ENCODE results near the gene DDX53.

DDX53 gene

DNA sequence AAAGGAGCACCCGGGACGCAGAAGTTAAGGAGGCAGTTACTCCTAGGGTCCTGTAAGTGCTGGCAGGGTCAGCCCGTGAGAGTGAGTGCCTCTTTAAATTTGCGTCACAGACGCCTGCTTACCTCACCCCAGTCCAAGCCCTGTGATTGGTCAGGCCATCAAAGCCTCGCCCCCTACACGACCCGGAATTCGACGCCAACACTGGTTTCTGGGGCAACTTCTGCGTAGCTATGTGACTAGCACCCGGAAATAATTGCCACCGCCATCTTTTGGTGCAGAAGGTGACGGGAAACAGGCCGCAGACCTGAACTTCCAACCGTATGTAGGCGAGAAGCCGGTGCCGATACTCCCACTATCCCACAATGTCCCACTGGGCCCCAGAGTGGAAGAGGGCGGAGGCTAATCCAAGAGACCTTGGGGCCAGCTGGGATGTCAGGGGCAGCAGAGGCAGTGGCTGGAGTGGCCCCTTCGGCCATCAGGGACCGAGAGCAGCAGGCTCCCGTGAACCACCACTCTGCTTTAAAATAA is at the start of gene DDX53:
Gene DDX53 (plus strand): TSS at position 265 of the 528 bp plus-strand sequence. CDS start 98 bp downstream, at position 363.
- Histone ChIP-seq H3K9me3 (ENCODE audit: control insufficient read depth in 2 of 2, low read length in 2 of 2) (no peaks in the 10 kb centered on the region), H3K4me1 (ENCODE audit: control insufficient read depth, insufficient read depth, low read length) (no peaks in the 10 kb centered on the region), H3K27me3 (ENCODE audit: control insufficient read depth in 1 of 2, insufficient read depth in 2 of 2, low read length in 2 of 2) (peaks cover 0 to 4% of the 10 kb centered on the region in 2 donors), H3K4me3 (ENCODE audit: low read length in 2 of 2) (no peak within 1 kb of the TSS), H3K27ac (ENCODE audit: low read length) (no peak within 1 kb of the TSS), H3K36me3 (ENCODE audit: control insufficient read depth in 2 of 2, insufficient read depth in 2 of 2, low read length in 2 of 2) (no peaks in the 10 kb centered on the region), H3K9ac (ENCODE audit: low read length in 2 of 2) (no peak within 1 kb of the TSS)

DNA sequence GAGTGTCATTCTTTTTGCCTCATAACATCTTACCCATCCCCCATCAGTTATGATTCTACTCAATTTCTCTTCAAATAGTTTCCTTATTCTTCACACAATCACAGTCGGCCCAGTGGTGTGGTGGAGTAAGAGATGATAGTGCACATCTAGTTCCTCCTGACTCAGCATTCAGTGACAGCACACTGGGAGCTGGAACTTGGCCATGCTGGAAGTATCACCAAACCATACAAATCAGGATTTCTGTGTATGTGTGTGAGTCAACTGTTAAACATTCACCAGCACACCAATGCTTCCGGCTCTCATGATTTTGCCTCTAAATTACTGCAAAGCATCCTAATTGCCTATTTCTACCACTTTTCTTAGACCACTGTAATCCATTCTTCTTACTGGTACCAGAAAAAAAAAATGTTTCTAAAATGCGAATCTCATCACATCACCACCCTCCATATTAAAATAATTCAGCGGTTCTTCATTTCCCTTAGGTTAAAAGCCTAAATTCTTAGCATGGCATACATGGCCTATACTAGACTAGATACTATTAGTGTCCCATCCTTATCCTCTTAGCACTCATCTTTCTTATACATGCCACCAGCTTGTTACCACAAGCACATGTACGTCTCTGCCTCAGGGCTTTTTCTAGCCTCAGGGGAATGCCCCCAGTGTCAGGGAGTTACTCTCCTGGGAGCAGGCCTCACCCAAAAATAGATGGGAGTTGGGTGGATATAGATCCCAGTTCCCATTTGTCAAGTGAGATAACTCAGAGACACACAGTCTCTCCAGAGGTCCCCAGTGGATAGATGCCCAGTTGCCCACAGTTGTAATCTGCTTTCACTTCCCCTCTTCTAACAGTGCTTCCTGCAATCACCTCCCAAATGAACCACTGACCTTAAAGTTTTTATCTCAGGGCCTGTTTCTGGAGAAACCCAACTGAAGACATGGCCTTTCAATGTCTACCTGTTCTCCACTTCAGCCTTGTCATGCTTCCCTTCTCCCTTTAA is 49.2 kb upstream of the DDX53 start:
- Histone ChIP-seq H3K9me3 (ENCODE audit: control insufficient read depth in 2 of 2, low read length in 2 of 2) (no peaks in the 10 kb centered on the region), H3K4me1 (ENCODE audit: control insufficient read depth, insufficient read depth, low read length) (no peaks in the 10 kb centered on the region), H3K36me3 (ENCODE audit: control insufficient read depth in 2 of 2, insufficient read depth in 2 of 2, low read length in 2 of 2) (no peaks in the 10 kb centered on the region), H3K9ac (ENCODE audit: low read length in 2 of 2) (no peak overlapping the region), H3K27ac (ENCODE audit: low read length) (no peak overlapping the region), H3K27me3 (ENCODE audit: control insufficient read depth in 1 of 2, insufficient read depth in 2 of 2, low read length in 2 of 2) (no peaks in the 10 kb centered on the region), H3K4me3 (ENCODE audit: low read length in 2 of 2) (no peak overlapping the region)

GRCh38 chrX:22952010-22952409 is 47.8 kb upstream of the DDX53 start:
- Histone ChIP-seq H3K27me3 (ENCODE audit: control insufficient read depth in 1 of 2, insufficient read depth in 2 of 2, low read length in 2 of 2) (peaks cover 0 to 3% of the 10 kb centered on the region in 2 donors), H3K4me1 (ENCODE audit: control insufficient read depth, insufficient read depth, low read length) (no peaks in the 10 kb centered on the region), H3K9me3 (ENCODE audit: control insufficient read depth in 2 of 2, low read length in 2 of 2) (no peaks in the 10 kb centered on the region), H3K9ac (ENCODE audit: low read length in 2 of 2) (no peak overlapping the region), H3K4me3 (ENCODE audit: low read length in 2 of 2) (no peak overlapping the region), H3K27ac (ENCODE audit: low read length) (no peak overlapping the region), H3K36me3 (ENCODE audit: control insufficient read depth in 2 of 2, insufficient read depth in 2 of 2, low read length in 2 of 2) (no peaks in the 10 kb centered on the region)

DNA sequence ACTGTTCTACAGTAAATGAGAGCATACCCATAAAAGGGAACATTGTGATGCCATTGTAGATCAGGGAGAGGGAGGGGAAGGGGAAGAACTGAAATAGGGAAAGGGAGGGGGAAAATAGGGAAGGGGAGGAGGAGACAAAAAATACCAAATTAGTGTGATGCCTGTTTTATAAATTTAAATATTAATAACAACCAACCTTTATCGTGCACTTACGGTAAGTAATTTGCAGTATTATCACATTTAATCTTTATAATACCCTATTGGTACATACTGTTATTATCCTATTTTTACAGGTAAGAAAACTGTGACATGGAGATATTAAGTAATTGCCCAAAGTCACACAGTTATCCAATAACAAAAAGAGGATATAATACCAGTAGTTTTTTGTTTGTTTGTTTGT is 41.5 kb upstream of the DDX53 start:
- no peaks in the 10 kb centered on the region for H3K4me1 ChIP-seq (ENCODE audit: control insufficient read depth, insufficient read depth, low read length)
- no peak overlapping the region for H3K9ac ChIP-seq (ENCODE audit: low read length in 2 of 2)
- H3K27me3 ChIP-seq (ENCODE audit: control insufficient read depth in 1 of 2, insufficient read depth in 2 of 2, low read length in 2 of 2) = peaks cover 0 to 3% of the 10 kb centered on the region in 2 donors
- no peaks in the 10 kb centered on the region for H3K36me3 ChIP-seq (ENCODE audit: control insufficient read depth in 2 of 2, insufficient read depth in 2 of 2, low read length in 2 of 2)
- H3K27ac ChIP-seq (ENCODE audit: low read length) = no peak overlapping the region
- no peak overlapping the region for H3K4me3 ChIP-seq (ENCODE audit: low read length in 2 of 2)
- no peaks in the 10 kb centered on the region for H3K9me3 ChIP-seq (ENCODE audit: control insufficient read depth in 2 of 2, low read length in 2 of 2)

- Histone ChIP-seq H3K27ac (ENCODE audit: low read length) (no peak overlapping the region), H3K9ac (ENCODE audit: low read length in 2 of 2) (no peak overlapping the region), H3K27me3 (ENCODE audit: control insufficient read depth in 1 of 2, insufficient read depth in 2 of 2, low read length in 2 of 2) (peaks cover 0 to 3% of the 10 kb centered on the region in 2 donors), H3K36me3 (ENCODE audit: control insufficient read depth in 2 of 2, insufficient read depth in 2 of 2, low read length in 2 of 2) (no peaks in the 10 kb centered on the region), H3K9me3 (ENCODE audit: control insufficient read depth in 2 of 2, low read length in 2 of 2) (no peaks in the 10 kb centered on the region), H3K4me3 (ENCODE audit: low read length in 2 of 2) (no peak overlapping the region), H3K4me1 (ENCODE audit: control insufficient read depth, insufficient read depth, low read length) (no peaks in the 10 kb centered on the region)
These were observed 40.4 kb upstream of the DDX53 start for GRCh38 chrX:22959204-22959920.

DNA sequence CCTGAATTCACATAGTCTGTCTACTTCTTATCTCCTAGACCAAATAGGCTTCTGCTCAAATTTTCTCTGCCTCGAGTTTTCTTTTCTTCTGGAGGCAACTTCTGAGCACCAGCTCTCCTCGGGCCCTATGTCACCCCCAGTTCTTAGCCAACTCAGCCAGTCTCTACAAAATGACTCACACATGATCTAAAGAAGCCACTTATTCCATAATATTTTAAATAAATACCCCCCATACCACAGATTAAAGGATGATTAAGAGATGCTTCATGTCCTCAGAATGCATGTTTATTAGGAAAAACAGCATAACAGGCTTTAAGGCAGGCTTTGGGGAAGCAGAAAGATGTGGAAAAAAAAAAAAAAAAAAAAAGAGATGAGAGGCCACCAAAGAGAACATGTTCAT is 36.6 kb upstream of the DDX53 start:
- no peak overlapping the region for H3K27ac ChIP-seq (ENCODE audit: low read length)
- no peaks in the 10 kb centered on the region for H3K27me3 ChIP-seq (ENCODE audit: control insufficient read depth in 1 of 2, insufficient read depth in 2 of 2, low read length in 2 of 2)
- H3K4me3 ChIP-seq (ENCODE audit: low read length in 2 of 2) = no peak overlapping the region
- H3K4me1 ChIP-seq (ENCODE audit: control insufficient read depth, insufficient read depth, low read length) = no peaks in the 10 kb centered on the region
- no peak overlapping the region for H3K9ac ChIP-seq (ENCODE audit: low read length in 2 of 2)
- H3K9me3 ChIP-seq (ENCODE audit: control insufficient read depth in 2 of 2, low read length in 2 of 2) = no peaks in the 10 kb centered on the region
- no peaks in the 10 kb centered on the region for H3K36me3 ChIP-seq (ENCODE audit: control insufficient read depth in 2 of 2, insufficient read depth in 2 of 2, low read length in 2 of 2)

DNA sequence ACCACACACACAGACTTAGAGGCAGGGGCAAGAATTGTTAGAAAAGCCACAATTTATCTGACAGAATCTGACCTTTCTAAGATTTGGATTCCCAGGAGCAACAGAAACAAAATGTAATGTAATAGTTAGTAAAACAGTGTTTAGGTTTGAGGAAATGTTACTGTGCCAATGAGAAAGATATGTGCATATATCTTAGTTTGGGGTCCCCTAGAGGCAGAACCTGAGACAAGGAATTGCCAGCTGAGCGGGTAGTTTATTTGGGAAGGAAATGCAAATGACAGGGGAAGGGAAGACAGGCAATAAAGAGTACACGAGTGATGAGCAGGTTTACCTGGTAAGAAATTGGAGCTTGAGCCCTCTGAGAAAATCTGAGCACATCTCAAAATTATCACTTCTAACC is 31.3 kb upstream of the DDX53 start:
- Histone ChIP-seq H3K9ac (ENCODE audit: low read length in 2 of 2) (no peak overlapping the region), H3K27me3 (ENCODE audit: control insufficient read depth in 1 of 2, insufficient read depth in 2 of 2, low read length in 2 of 2) (no peaks in the 10 kb centered on the region), H3K4me3 (ENCODE audit: low read length in 2 of 2) (no peak overlapping the region), H3K4me1 (ENCODE audit: control insufficient read depth, insufficient read depth, low read length) (no peaks in the 10 kb centered on the region), H3K9me3 (ENCODE audit: control insufficient read depth in 2 of 2, low read length in 2 of 2) (no peaks in the 10 kb centered on the region), H3K36me3 (ENCODE audit: control insufficient read depth in 2 of 2, insufficient read depth in 2 of 2, low read length in 2 of 2) (no peaks in the 10 kb centered on the region), H3K27ac (ENCODE audit: low read length) (no peak overlapping the region)

DNA sequence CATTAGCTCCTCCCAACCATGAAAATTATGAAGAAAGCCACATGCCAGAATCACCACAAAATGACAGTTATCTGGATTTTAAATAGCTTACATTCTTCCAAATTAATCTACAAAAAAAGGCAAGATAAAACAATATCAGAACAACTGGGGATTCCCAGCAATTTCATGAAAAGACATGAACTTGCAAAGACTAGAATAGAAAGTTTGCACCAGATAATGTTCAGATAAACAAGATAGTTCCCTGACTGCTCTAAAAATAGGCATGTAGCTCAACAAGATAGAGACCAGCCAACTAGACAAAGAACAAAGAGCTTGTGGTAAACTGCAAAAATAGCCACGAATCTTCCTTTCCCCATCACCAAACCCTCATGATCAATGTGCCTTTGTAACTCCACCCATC is 30.3 kb upstream of the DDX53 start:
- Histone ChIP-seq H3K4me3 (ENCODE audit: low read length in 2 of 2) (no peak overlapping the region), H3K36me3 (ENCODE audit: control insufficient read depth in 2 of 2, insufficient read depth in 2 of 2, low read length in 2 of 2) (no peaks in the 10 kb centered on the region), H3K4me1 (ENCODE audit: control insufficient read depth, insufficient read depth, low read length) (no peaks in the 10 kb centered on the region), H3K9ac (ENCODE audit: low read length in 2 of 2) (no peak overlapping the region), H3K27ac (ENCODE audit: low read length) (no peak overlapping the region), H3K27me3 (ENCODE audit: control insufficient read depth in 1 of 2, insufficient read depth in 2 of 2, low read length in 2 of 2) (no peaks in the 10 kb centered on the region), H3K9me3 (ENCODE audit: control insufficient read depth in 2 of 2, low read length in 2 of 2) (no peaks in the 10 kb centered on the region)

DNA sequence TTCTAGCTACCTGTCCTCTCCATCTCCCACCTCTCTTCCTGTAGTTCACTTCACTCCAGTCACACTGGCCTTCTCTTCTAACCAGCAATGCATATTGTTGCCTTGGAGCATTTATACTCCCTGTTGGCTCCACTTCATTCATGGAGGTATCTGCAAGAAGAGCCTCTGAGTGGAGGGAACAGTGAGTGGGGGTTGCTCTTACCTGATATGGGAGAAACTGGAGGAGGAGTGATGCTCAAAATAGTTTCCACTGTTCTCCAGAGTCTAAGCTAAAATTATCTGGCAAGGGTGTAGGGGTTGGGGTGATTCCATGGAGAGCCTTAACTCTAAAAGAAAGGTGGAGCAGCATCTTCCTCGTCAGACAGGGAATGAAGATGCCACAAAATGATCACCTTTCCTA is 28.9 kb upstream of the DDX53 start:
- Histone ChIP-seq H3K27ac (ENCODE audit: low read length) (no peak overlapping the region), H3K4me3 (ENCODE audit: low read length in 2 of 2) (no peak overlapping the region), H3K9me3 (ENCODE audit: control insufficient read depth in 2 of 2, low read length in 2 of 2) (no peaks in the 10 kb centered on the region)

DNA sequence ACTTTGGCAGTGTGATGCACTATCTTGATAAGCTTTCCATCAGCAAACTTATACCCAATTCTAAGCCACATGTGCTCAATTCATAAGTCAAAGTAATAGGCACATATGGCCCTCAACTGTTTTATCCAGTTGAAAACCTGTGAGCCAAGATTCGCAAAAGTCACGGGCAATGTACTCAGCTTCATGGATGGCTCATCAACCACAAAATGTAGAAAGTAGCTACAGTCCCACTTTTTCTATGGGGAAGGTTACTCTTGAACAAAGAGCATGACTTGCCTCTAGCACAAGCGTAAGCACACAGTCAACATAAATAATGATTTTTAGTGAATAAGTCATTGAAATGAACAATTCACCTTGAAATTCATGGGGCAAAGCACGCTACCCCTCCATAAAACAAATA is 25.1 kb upstream of the DDX53 start:
- Histone ChIP-seq H3K4me1 (ENCODE audit: control insufficient read depth, insufficient read depth, low read length) (no peaks in the 10 kb centered on the region), H3K4me3 (ENCODE audit: low read length in 2 of 2) (no peak overlapping the region), H3K36me3 (ENCODE audit: control insufficient read depth in 2 of 2, insufficient read depth in 2 of 2, low read length in 2 of 2) (no peaks in the 10 kb centered on the region), H3K27ac (ENCODE audit: low read length) (no peak overlapping the region), H3K27me3 (ENCODE audit: control insufficient read depth in 1 of 2, insufficient read depth in 2 of 2, low read length in 2 of 2) (no peaks in the 10 kb centered on the region), H3K9ac (ENCODE audit: low read length in 2 of 2) (no peak overlapping the region), H3K9me3 (ENCODE audit: control insufficient read depth in 2 of 2, low read length in 2 of 2) (no peaks in the 10 kb centered on the region)

More for the DNA sequence above, 28.9 kb upstream of the DDX53 start:
- no peak overlapping the region for H3K9ac ChIP-seq (ENCODE audit: low read length in 2 of 2)
- H3K4me1 ChIP-seq (ENCODE audit: control insufficient read depth, insufficient read depth, low read length) = no peaks in the 10 kb centered on the region
- no peaks in the 10 kb centered on the region for H3K36me3 ChIP-seq (ENCODE audit: control insufficient read depth in 2 of 2, insufficient read depth in 2 of 2, low read length in 2 of 2)
- H3K27me3 ChIP-seq (ENCODE audit: control insufficient read depth in 1 of 2, insufficient read depth in 2 of 2, low read length in 2 of 2) = no peaks in the 10 kb centered on the region
